Stimulated activated CD8-positive, alpha-beta memory T cell treated with anti-CD3 and anti-CD28 coated beads, Interleukin-2, amount 100 ng/mL, for 48 hours (primary cell): ENCODE data around the gene MEIS1.

Experiments
- DNase-seq, 2 donors: peaks; one replicate each; pipeline ENCODE4 v3.0.0-alpha.2; 2020; ENCODE audit warnings: low read depth in 2 of 2

Gene MEIS1

GRCh38 chr2:66431846-66432587, 2.9 kb upstream of the MEIS1 start:
- DNase-seq, result no peak

GRCh38 chr2:66432801-66433694, 1.9 kb upstream of the MEIS1 start:
- peak in 1 of 2 donors; percentile 24 for DNase-seq

GRCh38 chr2:66433695-66433944, 1.3 kb upstream of the MEIS1 start:
- no peak for DNase-seq

GRCh38 chr2:66433945-66434678, 813 bp upstream of the MEIS1 start:
- no peak for DNase-seq

GRCh38 chr2:66435549-66435875, 587 bp downstream of the MEIS1 start:
- no peak for DNase-seq

- no peak for DNase-seq
These were observed 1.0 kb downstream of the MEIS1 start for GRCh38 chr2:66435963-66436362.

GRCh38 chr2:66436581-66437001, 1.7 kb downstream of the MEIS1 start:
- no peak for DNase-seq

- no peak for DNase-seq
These were observed 2.3 kb downstream of the MEIS1 start for GRCh38 chr2:66437109-66437690.

GRCh38 chr2:66437691-66438497, 3.0 kb downstream of the MEIS1 start:
- no peak for DNase-seq

GRCh38 chr2:66438498-66438833, 3.5 kb downstream of the MEIS1 start:
- DNase-seq, result no peak

GRCh38 chr2:66438891-66439811, 4.2 kb downstream of the MEIS1 start:
- DNase-seq, result no peak

- DNase-seq, result no peak
These were observed 5.1 kb downstream of the MEIS1 start for GRCh38 chr2:66439812-66440542.

GRCh38 chr2:66440708-66441497, 6.0 kb downstream of the MEIS1 start:
- DNase-seq, result no peak

GRCh38 chr2:66441581-66442320, 6.8 kb downstream of the MEIS1 start:
- DNase-seq, result no peak

GRCh38 chr2:66442516-66443185, 7.7 kb downstream of the MEIS1 start:
- no peak for DNase-seq

- DNase-seq, result no peak
These were observed 8.5 kb downstream of the MEIS1 start for GRCh38 chr2:66443186-66443978.
